ENCODE measurements around the gene ERBB4.

DNA sequence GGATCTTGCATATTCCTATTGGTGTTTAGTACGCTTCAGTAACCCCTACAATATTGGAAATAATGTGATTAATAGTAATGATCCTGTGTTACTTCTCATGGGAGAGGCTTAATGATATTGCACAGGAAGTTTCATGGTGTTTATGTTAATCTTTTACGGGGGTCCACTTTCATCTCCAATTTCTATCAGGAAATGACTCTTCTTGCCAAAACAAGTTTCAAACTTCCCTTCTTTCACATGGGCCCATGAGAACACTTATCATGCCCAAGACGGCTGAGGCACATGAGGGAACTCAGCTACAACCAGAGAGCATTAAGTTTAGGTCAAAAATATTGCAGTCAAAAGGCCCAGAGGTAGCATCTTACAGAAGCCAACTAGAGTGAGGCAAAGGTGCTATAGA lies 7.6 kb downstream of the ERBB4 start:
- TF ChIP-seq, protein P1, sequence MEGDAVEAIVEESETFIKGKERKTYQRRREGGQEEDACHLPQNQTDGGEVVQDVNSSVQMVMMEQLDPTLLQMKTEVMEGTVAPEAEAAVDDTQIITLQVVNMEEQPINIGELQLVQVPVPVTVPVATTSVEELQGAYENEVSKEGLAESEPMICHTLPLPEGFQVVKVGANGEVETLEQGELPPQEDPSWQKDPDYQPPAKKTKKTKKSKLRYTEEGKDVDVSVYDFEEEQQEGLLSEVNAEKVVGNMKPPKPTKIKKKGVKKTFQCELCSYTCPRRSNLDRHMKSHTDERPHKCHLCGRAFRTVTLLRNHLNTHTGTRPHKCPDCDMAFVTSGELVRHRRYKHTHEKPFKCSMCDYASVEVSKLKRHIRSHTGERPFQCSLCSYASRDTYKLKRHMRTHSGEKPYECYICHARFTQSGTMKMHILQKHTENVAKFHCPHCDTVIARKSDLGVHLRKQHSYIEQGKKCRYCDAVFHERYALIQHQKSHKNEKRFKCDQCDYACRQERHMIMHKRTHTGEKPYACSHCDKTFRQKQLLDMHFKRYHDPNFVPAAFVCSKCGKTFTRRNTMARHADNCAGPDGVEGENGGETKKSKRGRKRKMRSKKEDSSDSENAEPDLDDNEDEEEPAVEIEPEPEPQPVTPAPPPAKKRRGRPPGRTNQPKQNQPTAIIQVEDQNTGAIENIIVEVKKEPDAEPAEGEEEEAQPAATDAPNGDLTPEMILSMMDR (IDR thresholded peaks at IDR 0.05): no peak
- no peak for TF ChIP-seq POLR2A (IDR thresholded peaks at IDR 0.05)

Measured in esophagus squamous epithelium (tissue), 4 donors.